OCI-LY1 (cell line): ENCODE results near the gene A1CF.

Experiments used
- CTCF ChIP-seq: fragments of 200-600 bp; sonication (generic), shearing (Covaris generic); IDR thresholded peaks from 2 replicates; pipeline ENCODE4 v1.5.1; 2017; ENCODE audit warnings: mild to moderate bottlenecking, antibody characterized with exemption, low read length, moderate library complexity, mixed read lengths
- EZH2 ChIP-seq: fragments of 200-600 bp; sonication (generic), shearing (Covaris generic); IDR thresholded peaks from 2 replicates; pipeline ENCODE4 v1.8.0; 2017; ENCODE audit warnings: borderline replicate concordance, mixed run types, mild to moderate bottlenecking, antibody characterized with exemption, low read length, moderate library complexity, mixed read lengths

GRCh38 chr10:50885097-50885859, at the start of gene A1CF:
- TF ChIP-seq CTCF (no peak), EZH2 (no peak)
